Liver (tissue), 9 donors: Measurements from ENCODE around the gene FCN3. TPM values are rescaled to one million over a fixed set of nuclear protein-coding genes. Genes with fewer than 3 reads are reported as not detected.

Experiments used
- DNase-seq: peaks from one replicate; pipeline ENCODE4 v3.0.0-alpha.2; 2017; ENCODE audit warnings: low spot score
- H3K27ac ChIP-seq, 2 donors: one replicate each; pipeline ENCODE4 v1.7.0; 2013; ENCODE audit warnings: inconsistent platforms in 2 of 2, low read length in 2 of 2, control low read depth in 1 of 2, low read depth in 1 of 2, mild to moderate bottlenecking in 1 of 2
- H3K27me3 ChIP-seq, 4 donors: one replicate each; pipeline versions ENCODE4 v1.6.1 to v1.7.0; 2013; ENCODE audit warnings: low read length in 3 of 4, inconsistent platforms in 1 of 4, mild to moderate bottlenecking in 1 of 4, moderate library complexity in 1 of 4; ENCODE audit not compliant: control insufficient read depth in 4 of 4, insufficient read depth in 4 of 4
- H3K36me3 ChIP-seq, 4 donors: one replicate each; pipeline versions ENCODE4 v1.6.1 to v1.7.0; 2013; ENCODE audit warnings: low read length in 3 of 4, mild to moderate bottlenecking in 3 of 4, low read depth in 1 of 4, moderate library complexity in 1 of 4; ENCODE audit not compliant: control insufficient read depth in 4 of 4, insufficient read depth in 3 of 4
- H3K4me1 ChIP-seq, 4 donors: one replicate each; pipeline versions ENCODE4 v1.6.1 to v1.7.0; 2013; ENCODE audit warnings: low read length in 3 of 4, mild to moderate bottlenecking in 3 of 4, moderate library complexity in 1 of 4; ENCODE audit not compliant: control insufficient read depth in 4 of 4, insufficient read depth in 4 of 4
- H3K4me3 ChIP-seq, 3 donors: one replicate each; pipeline versions ENCODE4 v1.6.1 to v1.7.0; 2013; ENCODE audit warnings: low read length in 3 of 3, control low read depth in 1 of 3, low read depth in 1 of 3, mild to moderate bottlenecking in 1 of 3
- H3K9ac ChIP-seq, 2 donors: one replicate each; pipeline ENCODE4 v1.7.0; 2013; ENCODE audit warnings: low read length in 2 of 2, mild to moderate bottlenecking in 2 of 2, moderate library complexity in 2 of 2, control low read depth in 1 of 2, low read depth in 1 of 2
- H3K9me3 ChIP-seq, 4 donors: one replicate each; pipeline versions ENCODE4 v1.6.1 to v1.7.0; 2013; ENCODE audit warnings: low read length in 3 of 4; ENCODE audit not compliant: control insufficient read depth in 4 of 4
- EGR1 ChIP-seq, 2 donors: IDR thresholded peaks; 2 replicates each; pipeline ENCODE4 v1.6.1; 2016 to 2018; ENCODE audit warnings: antibody characterized with exemption in 2 of 2, low read depth in 2 of 2
- FOXA2 ChIP-seq: IDR thresholded peaks from 2 replicates; pipeline ENCODE4 v1.6.1; 2016; ENCODE audit warnings: antibody characterized with exemption
- GABPA ChIP-seq, 2 donors: IDR thresholded peaks in 1 of 2; conservative IDR thresholded peaks in 1 of 2; 2 replicates each; pipeline ENCODE4 v1.6.1; 2016; ENCODE audit warnings: antibody characterized with exemption in 2 of 2, mild to moderate bottlenecking in 1 of 2, moderate library complexity in 1 of 2
- HNF4G ChIP-seq: IDR thresholded peaks from 2 replicates; pipeline ENCODE4 v1.6.1; 2016; ENCODE audit warnings: antibody characterized with exemption
- JUND ChIP-seq, 2 donors: IDR thresholded peaks; 2 replicates each; pipeline ENCODE4 v1.6.1; 2016; ENCODE audit warnings: antibody characterized with exemption in 2 of 2
- NR2F2 ChIP-seq: IDR thresholded peaks from 2 replicates; pipeline ENCODE4 v1.6.1; 2016; ENCODE audit warnings: antibody characterized with exemption
- RXRA ChIP-seq, 2 donors: IDR thresholded peaks; 2 replicates each; pipeline ENCODE4 v1.6.1; 2017 to 2018; ENCODE audit warnings: antibody characterized with exemption in 2 of 2, mild to moderate bottlenecking in 1 of 2
- SP1 ChIP-seq: IDR thresholded peaks from 2 replicates; pipeline ENCODE4 v1.6.1; 2018; ENCODE audit warnings: antibody characterized with exemption, mild to moderate bottlenecking
- YY1 ChIP-seq: IDR thresholded peaks from 2 replicates; pipeline ENCODE4 v1.6.1; 2016; ENCODE audit warnings: antibody characterized with exemption, mild to moderate bottlenecking
- WGBS: extraction: QIAGEN DNeasy Blood & Tissue Kit; methylation state at CpG from one replicate; pipeline ENCODE4 v1.1.7; 2013; 5-methylcytosine and 5-hydroxymethylcytosine counted together
- polyA plus RNA-seq, 2 donors: library from polyadenylated mRNA; stranded (reverse) in 1 of 2; unstranded in 1 of 2; fragments of 200-250 nt in 1 of 2; fragments of >200 nt in 1 of 2; fragmentation: Nextera tagmentation in 1 of 2; extraction: Ambion mirVana in 1 of 2; gene quantifications; one replicate each; pipeline versions ENCODE4 v1.2.1 to v1.2.3, GENCODE V29; 2013 to 2015
- total RNA-seq, 2 donors: library from RNA; depleted of rRNA; stranded (reverse); fragments of >200 nt; gene quantifications; one replicate each; pipeline ENCODE4 v1.2.3, GENCODE V29; 2014
- TF ChIP-seq, protein P1 (sequence below): IDR thresholded peaks from 2 replicates; pipeline ENCODE4 v1.6.1; 2016; ENCODE audit warnings: antibody characterized with exemption, mild to moderate bottlenecking
- TF ChIP-seq, protein P2 (sequence below): fragments of 150-350 bp; IDR thresholded peaks from 2 replicates; pipeline ENCODE4 v1.5.1; 2017; ENCODE audit warnings: improper control_type of control experiment, low read depth, low read length; ENCODE audit not compliant: missing input control
- TF ChIP-seq, protein P3 (sequence below): IDR thresholded peaks from 2 replicates; pipeline ENCODE4 v1.6.1; 2016; ENCODE audit warnings: antibody characterized with exemption
- donor health status: healthy.
- donor health status: healthy.
- donor health status: healthy.
- donor health status: healthy.
- donor health status: healthy.

The FCN3 gene
- total and polyA plus RNA-seq, 4 donors: 87.3 to 310 (median 137) TPM

DNA sequence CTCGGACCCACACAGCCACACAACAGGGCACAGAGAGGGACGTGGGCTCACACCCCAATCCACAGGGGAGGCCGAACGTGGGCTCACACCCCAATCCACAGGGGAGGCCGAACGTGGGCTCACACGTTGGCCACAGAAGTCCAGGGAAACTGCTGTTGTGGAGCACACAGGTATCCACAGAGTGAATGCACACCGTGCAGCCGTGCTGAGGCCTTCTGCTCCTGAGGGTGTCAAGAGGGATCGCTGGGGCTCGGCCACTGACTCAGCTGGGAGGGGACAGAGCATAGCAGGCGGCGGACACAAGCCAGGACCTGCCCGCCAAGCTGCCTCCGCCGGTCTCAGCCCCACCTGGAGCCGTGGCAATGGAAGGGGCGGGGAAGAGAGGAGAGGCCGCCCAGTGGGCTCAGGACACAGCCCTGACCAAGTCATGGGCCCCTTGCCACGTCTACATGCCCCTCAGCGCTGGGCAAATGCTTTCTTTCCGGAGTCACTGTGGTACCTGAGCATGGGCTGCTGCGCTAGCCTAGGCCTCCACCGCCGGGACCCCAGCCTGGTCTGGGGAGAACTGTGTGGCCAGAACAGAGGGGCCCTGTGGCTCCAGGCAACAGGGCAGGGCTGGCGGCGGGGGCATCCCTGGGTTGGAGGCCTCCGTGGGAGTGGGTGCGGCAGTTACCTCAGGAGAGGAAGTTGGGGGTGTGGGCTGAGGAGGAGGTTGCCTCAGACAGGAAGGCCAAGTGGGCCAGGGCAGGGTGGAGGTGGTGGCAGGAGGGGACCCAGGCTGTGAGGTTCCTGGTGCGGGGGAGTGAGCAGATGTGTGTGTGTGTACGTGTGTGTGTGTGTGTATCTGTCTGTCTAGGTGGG, 31.6 kb downstream of the FCN3 start:
- TF ChIP-seq, protein P1, sequence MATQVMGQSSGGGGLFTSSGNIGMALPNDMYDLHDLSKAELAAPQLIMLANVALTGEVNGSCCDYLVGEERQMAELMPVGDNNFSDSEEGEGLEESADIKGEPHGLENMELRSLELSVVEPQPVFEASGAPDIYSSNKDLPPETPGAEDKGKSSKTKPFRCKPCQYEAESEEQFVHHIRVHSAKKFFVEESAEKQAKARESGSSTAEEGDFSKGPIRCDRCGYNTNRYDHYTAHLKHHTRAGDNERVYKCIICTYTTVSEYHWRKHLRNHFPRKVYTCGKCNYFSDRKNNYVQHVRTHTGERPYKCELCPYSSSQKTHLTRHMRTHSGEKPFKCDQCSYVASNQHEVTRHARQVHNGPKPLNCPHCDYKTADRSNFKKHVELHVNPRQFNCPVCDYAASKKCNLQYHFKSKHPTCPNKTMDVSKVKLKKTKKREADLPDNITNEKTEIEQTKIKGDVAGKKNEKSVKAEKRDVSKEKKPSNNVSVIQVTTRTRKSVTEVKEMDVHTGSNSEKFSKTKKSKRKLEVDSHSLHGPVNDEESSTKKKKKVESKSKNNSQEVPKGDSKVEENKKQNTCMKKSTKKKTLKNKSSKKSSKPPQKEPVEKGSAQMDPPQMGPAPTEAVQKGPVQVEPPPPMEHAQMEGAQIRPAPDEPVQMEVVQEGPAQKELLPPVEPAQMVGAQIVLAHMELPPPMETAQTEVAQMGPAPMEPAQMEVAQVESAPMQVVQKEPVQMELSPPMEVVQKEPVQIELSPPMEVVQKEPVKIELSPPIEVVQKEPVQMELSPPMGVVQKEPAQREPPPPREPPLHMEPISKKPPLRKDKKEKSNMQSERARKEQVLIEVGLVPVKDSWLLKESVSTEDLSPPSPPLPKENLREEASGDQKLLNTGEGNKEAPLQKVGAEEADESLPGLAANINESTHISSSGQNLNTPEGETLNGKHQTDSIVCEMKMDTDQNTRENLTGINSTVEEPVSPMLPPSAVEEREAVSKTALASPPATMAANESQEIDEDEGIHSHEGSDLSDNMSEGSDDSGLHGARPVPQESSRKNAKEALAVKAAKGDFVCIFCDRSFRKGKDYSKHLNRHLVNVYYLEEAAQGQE: no peak
- TF ChIP-seq HNF4G (no peak), YY1 (no peak), RXRA (IDR thresholded peaks at IDR 0.05) (no peak), FOXA2 (no peak), GABPA (IDR thresholded peaks at IDR 0.05 in 1 of 2, conservative IDR thresholded peaks at IDR 0.05 in 1 of 2) (no peak)
- no peaks in the 10 kb centered on the region for H3K27me3 ChIP-seq
- 70% methylated on average over 31 of the region's 31 CpGs for WGBS
- H3K4me1 ChIP-seq: no peaks in the 10 kb centered on the region
- no peaks in the 10 kb centered on the region for H3K9me3 ChIP-seq
- no peak overlapping the region for H3K4me3 ChIP-seq
- peak overlapping the region in 1 of 2 donors; percentile 22 for H3K9ac ChIP-seq
- H3K27ac ChIP-seq: peak overlapping the region; percentile 36 to 72
- H3K36me3 ChIP-seq: no peaks in the 10 kb centered on the region
- no peak for DNase-seq

DNA sequence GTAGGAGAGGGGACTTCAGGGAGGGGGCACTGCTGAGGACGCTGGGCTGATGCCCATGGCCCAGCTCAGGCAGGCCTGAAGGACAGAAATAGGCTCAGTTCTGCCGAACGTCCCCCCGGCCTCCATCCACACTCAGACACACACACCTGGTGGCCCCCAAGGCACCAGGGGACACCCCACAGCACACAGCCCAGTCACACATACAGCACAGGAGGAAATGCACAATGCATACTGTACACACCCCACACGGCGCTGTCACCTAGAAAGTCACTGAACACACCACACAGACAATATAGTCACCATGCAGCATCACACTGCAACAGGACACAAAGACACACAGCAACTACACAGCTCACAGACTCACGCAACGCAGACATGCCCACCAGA, 32.2 kb downstream of the FCN3 start:
- peak overlapping the region in 1 of 2 donors; percentile 47 for H3K9ac ChIP-seq

More for the DNA sequence above, 32.2 kb downstream of the FCN3 start:
- DNase-seq: no peak
- Histone ChIP-seq H3K27ac (peak overlapping the region in 1 of 2 donors; percentile 72), H3K27me3 (no peaks in the 10 kb centered on the region), H3K4me1 (no peaks in the 10 kb centered on the region), H3K4me3 (peak overlapping the region in 2 of 3 donors; percentile 2 to 15), H3K36me3 (no peaks in the 10 kb centered on the region), H3K9me3 (no peaks in the 10 kb centered on the region)
- TF ChIP-seq SP1: no peak
- no peak for TF ChIP-seq NR2F2
- no peak for TF ChIP-seq JUND (IDR thresholded peaks at IDR 0.05)
- no peak for TF ChIP-seq RXRA (IDR thresholded peaks at IDR 0.05)
- TF ChIP-seq, protein P2, sequence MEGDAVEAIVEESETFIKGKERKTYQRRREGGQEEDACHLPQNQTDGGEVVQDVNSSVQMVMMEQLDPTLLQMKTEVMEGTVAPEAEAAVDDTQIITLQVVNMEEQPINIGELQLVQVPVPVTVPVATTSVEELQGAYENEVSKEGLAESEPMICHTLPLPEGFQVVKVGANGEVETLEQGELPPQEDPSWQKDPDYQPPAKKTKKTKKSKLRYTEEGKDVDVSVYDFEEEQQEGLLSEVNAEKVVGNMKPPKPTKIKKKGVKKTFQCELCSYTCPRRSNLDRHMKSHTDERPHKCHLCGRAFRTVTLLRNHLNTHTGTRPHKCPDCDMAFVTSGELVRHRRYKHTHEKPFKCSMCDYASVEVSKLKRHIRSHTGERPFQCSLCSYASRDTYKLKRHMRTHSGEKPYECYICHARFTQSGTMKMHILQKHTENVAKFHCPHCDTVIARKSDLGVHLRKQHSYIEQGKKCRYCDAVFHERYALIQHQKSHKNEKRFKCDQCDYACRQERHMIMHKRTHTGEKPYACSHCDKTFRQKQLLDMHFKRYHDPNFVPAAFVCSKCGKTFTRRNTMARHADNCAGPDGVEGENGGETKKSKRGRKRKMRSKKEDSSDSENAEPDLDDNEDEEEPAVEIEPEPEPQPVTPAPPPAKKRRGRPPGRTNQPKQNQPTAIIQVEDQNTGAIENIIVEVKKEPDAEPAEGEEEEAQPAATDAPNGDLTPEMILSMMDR: no peak
- TF ChIP-seq HNF4G: no peak
- TF ChIP-seq, protein P3, sequence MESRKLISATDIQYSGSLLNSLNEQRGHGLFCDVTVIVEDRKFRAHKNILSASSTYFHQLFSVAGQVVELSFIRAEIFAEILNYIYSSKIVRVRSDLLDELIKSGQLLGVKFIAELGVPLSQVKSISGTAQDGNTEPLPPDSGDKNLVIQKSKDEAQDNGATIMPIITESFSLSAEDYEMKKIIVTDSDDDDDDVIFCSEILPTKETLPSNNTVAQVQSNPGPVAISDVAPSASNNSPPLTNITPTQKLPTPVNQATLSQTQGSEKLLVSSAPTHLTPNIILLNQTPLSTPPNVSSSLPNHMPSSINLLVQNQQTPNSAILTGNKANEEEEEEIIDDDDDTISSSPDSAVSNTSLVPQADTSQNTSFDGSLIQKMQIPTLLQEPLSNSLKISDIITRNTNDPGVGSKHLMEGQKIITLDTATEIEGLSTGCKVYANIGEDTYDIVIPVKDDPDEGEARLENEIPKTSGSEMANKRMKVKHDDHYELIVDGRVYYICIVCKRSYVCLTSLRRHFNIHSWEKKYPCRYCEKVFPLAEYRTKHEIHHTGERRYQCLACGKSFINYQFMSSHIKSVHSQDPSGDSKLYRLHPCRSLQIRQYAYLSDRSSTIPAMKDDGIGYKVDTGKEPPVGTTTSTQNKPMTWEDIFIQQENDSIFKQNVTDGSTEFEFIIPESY: no peak
- TF ChIP-seq, protein P1: no peak
- no peak for TF ChIP-seq EGR1 (IDR thresholded peaks at IDR 0.05; ENCODE audit: low read depth in 2 of 2)
- WGBS: 77% methylated on average over 8 of the region's 8 CpGs
